GM20000 (cell line): ENCODE data around the gene OVCH1.
A peak's percentile ranks its signal among the peaks of the same experiment; 100 is the strongest.
"Not testable (repeated sequence)": the region's sequence is repeated elsewhere in the genome, so short reads cannot be mapped to it uniquely, and the experiment has no call there.

Experiments used
- DNase-seq: peaks from one replicate; pipeline ENCODE4 v3.0.0; 2012; ENCODE audit warnings: low spot score
- CTCF ChIP-seq: IDR thresholded peaks from 2 replicates; pipeline ENCODE4 v1.5.1; 2012; ENCODE audit warnings: mild to moderate bottlenecking, control low read depth; ENCODE audit errors: extremely low read depth, missing control alignments

OVCH1 gene

GRCh38 chr12:29389295-29389919 is 108.1 kb downstream of the OVCH1 start:
- TF ChIP-seq CTCF: no peak
- DNase-seq: no peak

GRCh38 chr12:29386084-29386680 is 111.3 kb downstream of the OVCH1 start:
- DNase-seq: not testable (repeated sequence)

- DNase-seq: not testable (repeated sequence)
These were observed 112.3 kb downstream of the OVCH1 start for GRCh38 chr12:29385194-29385593.

- DNase-seq: no peak
- TF ChIP-seq CTCF: no peak
These were observed 115.2 kb downstream of the OVCH1 start for GRCh38 chr12:29382251-29382650.

- DNase-seq: peak; percentile 92
- TF ChIP-seq CTCF: no peak
These were observed 116.7 kb downstream of the OVCH1 start, which contains the start of gene ERGIC2 for GRCh38 chr12:29380536-29381523. TSS of gene ERGIC2 (minus strand) at chr12:29381172. CDS start at chr12:29371633, 9,539 bp downstream.
